WERI-Rb-1 (cell line): ENCODE results near the gene LHX2.

Source experiments
- DNase-seq: peaks from one replicate; pipeline ENCODE4 v3.0.0-alpha.2; 2020
- H3K27ac ChIP-seq: fragments of 250-450 bp; sonication (Bioruptor Pico); 2 replicates; pipeline ENCODE4 v1.5.1; 2020; ENCODE audit warnings: mild to moderate bottlenecking, moderate library complexity
- H3K27me3 ChIP-seq: fragments of 250-450 bp; sonication (Bioruptor Pico); 2 replicates; pipeline ENCODE4 v1.5.1; 2021; ENCODE audit warnings: mild to moderate bottlenecking, low read depth, moderate library complexity; ENCODE audit not compliant: insufficient read depth, severe bottlenecking
- H3K36me3 ChIP-seq: fragments of 250-450 bp; sonication (Bioruptor Pico); 2 replicates; pipeline ENCODE4 v1.5.1; 2020; ENCODE audit warnings: mild to moderate bottlenecking, moderate library complexity
- H3K4me3 ChIP-seq: 2 replicates; pipeline ENCODE4 v1.5.1; 2011; ENCODE audit warnings: low read depth, mild to moderate bottlenecking, control low read depth, low read length
- H3K9me3 ChIP-seq: fragments of 250-450 bp; sonication (Bioruptor Pico); 2 replicates; pipeline ENCODE4 v1.5.1; 2021; ENCODE audit warnings: mild to moderate bottlenecking, moderate library complexity; ENCODE audit not compliant: severe bottlenecking
- TF ChIP-seq, protein P1 (sequence below): IDR thresholded peaks from 2 replicates; pipeline ENCODE4 v1.5.1; 2011; ENCODE audit warnings: low read depth, mild to moderate bottlenecking, control low read depth, inconsistent platforms, low read length

LHX2 gene

DNA sequence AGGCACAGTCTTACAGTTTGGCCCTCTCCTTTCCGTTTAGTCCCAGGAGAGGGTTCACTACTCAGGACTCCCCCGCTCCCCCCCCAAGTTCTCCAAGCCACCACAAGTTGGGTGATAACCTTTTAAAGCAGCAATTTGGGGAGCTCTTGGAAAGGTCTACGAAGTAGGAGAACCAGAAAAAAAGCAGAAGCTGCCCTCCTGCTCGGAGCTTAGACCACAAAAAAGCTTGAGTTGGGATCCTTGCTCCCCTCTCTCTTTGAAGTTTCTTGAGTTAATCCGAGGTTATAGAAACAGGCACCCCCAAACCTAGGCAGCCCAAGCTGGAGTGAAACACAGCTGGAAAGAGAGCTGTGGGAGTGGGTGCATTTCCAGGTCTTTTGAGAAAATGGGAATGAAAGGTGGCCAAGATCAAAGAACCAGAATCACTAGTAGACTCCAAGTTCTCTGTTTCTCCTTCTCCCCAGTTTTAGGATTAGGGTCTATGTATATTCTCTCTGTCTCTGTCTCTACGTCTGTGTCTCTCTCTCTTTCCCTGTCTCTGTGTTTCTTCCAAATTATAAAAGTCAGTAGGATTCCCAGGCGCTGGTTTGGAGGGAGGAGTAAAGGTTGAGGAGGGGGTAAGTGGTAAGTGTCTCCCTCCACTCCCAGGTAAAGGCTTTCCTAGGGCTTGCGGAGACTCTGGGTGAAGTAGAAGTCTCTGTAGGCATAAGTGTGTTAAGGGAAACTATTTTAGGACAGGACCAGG is 2.8 kb downstream of the LHX2 start:
- H3K27ac ChIP-seq: no peak overlapping the region
- no peaks in the 10 kb centered on the region for H3K27me3 ChIP-seq
- peaks cover 2% of the 10 kb centered on the region for H3K9me3 ChIP-seq
- H3K4me3 ChIP-seq: no peak overlapping the region
- TF ChIP-seq, protein P1, sequence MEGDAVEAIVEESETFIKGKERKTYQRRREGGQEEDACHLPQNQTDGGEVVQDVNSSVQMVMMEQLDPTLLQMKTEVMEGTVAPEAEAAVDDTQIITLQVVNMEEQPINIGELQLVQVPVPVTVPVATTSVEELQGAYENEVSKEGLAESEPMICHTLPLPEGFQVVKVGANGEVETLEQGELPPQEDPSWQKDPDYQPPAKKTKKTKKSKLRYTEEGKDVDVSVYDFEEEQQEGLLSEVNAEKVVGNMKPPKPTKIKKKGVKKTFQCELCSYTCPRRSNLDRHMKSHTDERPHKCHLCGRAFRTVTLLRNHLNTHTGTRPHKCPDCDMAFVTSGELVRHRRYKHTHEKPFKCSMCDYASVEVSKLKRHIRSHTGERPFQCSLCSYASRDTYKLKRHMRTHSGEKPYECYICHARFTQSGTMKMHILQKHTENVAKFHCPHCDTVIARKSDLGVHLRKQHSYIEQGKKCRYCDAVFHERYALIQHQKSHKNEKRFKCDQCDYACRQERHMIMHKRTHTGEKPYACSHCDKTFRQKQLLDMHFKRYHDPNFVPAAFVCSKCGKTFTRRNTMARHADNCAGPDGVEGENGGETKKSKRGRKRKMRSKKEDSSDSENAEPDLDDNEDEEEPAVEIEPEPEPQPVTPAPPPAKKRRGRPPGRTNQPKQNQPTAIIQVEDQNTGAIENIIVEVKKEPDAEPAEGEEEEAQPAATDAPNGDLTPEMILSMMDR: no peak
- no peaks in the 10 kb centered on the region for H3K36me3 ChIP-seq
- DNase-seq: no peak

DNA sequence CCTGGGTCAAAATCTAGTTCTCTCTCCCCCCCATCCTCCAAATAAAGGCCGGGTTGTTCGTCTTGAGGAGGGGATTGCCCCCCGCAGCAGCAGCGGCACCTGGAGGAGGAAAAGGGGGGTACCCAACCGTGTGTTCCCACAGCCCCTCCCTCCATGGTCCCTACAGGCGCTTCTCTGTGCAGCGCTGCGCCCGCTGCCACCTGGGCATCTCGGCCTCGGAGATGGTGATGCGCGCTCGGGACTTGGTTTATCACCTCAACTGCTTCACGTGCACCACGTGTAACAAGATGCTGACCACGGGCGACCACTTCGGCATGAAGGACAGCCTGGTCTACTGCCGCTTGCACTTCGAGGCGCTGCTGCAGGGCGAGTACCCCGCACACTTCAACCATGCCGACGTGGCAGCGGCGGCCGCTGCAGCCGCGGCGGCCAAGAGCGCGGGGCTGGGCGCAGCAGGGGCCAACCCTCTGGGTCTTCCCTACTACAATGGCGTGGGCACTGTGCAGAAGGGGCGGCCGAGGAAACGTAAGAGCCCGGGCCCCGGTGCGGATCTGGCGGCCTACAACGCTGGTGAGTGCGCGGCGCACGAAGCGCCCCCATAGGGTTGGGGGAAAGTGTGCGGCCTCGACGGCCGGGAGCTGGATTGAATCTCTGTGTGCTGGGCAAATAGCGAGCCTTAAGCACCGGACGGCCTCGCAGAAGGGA is 3.5 kb downstream of the LHX2 start:
- no peak overlapping the region for H3K4me3 ChIP-seq
- TF ChIP-seq, protein P1: no peak
- peaks cover 2% of the 10 kb centered on the region for H3K9me3 ChIP-seq
- H3K27me3 ChIP-seq: no peaks in the 10 kb centered on the region
- no peaks in the 10 kb centered on the region for H3K36me3 ChIP-seq
- DNase-seq: no peak
- no peak overlapping the region for H3K27ac ChIP-seq

DNA sequence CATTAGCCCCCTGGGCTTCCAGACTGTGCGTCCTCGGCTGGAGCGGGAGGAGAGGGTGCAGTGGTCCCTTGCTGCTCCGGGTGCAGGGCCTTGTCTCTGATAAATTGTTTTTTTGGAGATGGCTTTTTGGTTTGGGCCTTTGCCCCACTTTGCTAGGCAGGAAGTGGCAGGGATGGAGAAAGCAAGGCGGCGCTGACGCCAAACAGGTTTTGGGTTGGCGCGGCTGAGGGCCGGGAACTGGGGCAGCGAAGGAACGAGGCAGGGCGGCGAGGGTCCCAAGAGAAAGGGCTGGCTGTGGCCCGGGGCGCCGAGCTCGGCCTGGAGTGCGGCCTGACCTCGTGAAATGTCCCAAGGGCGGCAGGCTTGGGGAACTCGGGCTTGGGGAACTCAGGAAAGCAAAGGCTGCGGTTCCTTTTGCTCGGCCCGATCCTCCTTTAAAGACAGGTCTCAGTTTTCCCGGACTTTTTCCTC is 4.1 kb downstream of the LHX2 start:
- Histone ChIP-seq H3K9me3 (peaks cover 2% of the 10 kb centered on the region), H3K27ac (no peak overlapping the region), H3K36me3 (no peaks in the 10 kb centered on the region), H3K27me3 (no peaks in the 10 kb centered on the region), H3K4me3 (no peak overlapping the region)
- TF ChIP-seq, protein P1: no peak
- DNase-seq: no peak

DNA sequence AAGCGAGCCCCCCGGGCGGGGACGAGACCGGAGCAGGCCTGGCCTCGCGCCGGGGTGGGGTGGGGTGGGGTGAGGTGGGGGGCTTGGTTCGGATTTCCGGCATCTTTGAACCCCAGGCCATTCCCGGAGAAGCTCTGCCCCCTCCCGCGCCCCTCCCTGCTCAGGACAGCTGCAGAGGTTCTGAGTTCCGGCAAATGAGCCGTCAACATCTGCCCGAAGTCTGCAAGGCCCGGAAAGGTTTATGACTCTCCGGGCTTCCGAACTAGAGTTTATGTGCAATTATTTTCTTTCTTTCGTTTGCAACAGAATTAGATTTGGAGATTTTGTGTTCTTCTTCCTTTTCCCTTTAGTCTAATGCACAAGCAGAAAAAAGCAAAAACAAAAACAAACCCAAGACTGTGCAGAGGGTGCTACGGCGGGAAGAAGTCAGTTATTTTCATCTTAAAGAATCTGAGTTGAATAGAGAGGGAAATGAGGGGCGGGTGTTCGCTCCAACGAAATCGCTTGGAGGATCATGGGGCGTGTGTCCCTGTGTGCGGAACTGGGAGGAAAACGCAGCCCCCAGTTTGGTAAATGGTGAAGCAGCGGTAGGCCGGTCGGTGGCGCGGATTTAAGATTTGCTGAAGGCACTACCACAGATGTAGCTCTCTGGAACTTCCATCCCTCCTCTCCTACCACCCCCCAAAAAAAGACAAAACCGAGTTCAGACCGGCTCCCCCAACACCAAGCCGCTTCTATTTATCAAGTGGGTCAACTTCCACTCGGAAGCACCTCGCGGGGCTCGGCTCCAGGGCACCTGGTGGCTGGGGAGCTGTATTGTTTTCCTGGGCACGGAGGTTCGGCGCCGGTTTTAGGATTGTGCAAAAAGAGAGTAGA is 4.8 kb downstream of the LHX2 start:
- TF ChIP-seq, protein P1: no peak
- H3K4me3 ChIP-seq: no peak overlapping the region
- H3K27ac ChIP-seq: no peak overlapping the region
- no peak for DNase-seq
- H3K9me3 ChIP-seq: peaks cover 2% of the 10 kb centered on the region
- H3K27me3 ChIP-seq: no peaks in the 10 kb centered on the region
- no peaks in the 10 kb centered on the region for H3K36me3 ChIP-seq

DNA sequence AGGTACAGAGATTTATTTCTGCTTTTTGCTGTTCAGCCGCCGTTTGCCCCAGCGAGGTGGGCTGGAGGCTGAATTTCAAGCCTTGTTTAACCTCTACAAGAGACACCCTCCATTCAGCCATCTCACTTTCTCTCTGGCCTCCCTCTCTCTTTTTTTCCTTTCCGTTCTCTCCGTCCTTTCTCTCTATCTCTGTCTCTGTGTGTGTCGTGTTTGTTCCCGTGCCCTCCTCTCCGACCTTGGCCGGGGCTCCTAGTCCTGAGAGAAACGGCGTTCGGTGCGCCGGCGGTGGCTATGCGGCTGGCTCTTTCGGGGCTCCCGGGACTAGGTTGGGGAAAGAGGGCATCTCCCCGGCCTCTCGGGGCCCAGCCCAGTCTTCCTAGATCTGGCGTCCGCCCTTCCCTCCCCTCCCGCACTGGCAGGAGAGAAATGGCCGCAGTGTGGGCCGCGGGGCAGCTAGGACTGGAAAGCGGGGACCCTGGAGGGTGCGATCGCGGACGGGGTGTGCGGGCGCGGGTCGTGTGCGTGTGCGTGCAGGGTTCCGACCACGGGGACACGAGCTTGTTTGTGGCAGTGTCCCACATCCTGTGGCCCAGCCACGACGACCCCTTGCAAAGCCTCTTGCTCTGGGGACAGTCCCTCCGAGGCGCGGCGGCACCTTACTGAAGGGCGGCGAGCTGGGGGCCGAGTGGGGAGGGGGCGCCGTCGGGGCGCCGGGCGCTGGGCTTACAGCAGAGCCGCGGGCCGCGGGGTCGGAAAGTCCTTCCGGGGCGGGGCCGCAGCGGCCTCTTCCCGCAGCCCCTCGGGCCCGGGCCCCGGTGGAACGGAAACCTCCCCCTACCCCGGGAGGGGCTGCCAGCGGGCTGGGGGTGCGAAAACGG is 5.7 kb downstream of the LHX2 start:
- Histone ChIP-seq H3K27me3 (no peaks in the 10 kb centered on the region), H3K9me3 (peaks cover 1% of the 10 kb centered on the region), H3K36me3 (no peaks in the 10 kb centered on the region), H3K27ac (no peak overlapping the region), H3K4me3 (no peak overlapping the region)
- TF ChIP-seq, protein P1: no peak
- no peak for DNase-seq
